ENCODE results near the gene CBX4. TPM values are rescaled to one million over a fixed set of nuclear protein-coding genes. Genes with fewer than 3 reads are reported as not detected.

CBX4 gene
- total RNA-seq, 1 donor from 2014 or later = 20.2 TPM

DNA sequence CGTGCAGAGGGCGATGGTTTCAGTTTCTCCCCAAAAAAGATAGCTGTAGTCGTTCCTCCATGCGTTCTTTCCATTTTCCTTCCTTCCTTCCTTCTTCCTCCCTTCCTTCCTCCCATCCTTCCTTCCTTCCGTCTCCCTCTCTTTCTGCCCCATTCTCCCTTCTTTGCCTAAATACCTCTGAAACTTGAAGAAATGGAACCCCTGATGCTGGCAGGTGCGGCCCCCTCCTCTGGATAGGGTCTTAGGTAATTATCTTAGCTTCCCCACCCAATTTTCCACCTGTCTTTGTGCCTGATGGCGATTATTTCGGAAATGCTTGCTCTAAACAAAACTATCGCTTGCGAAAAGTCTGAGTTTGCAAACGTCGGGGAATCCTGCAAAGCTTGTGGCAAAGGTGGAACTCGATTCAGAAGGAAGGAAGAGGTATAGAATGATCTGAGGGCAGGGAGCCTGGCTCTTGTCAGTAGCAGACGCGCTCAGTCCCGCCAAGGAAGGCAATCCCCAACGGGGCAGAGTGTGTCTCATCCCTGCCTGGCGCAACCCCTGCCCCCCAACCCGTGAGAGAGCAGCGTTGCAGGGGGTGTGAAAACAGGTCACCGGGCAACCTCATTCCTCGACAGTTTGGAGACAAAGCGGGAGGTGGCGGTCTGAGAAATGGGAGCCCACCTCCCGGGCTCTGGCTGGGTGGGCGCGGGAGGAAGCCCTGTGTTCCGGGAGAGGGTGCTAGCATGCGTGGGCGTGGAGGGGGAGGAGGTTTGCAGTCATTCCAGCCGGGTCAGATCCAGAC, 39.5 kb downstream of the CBX4 start:
- no peak overlapping the region for H3K4me3 ChIP-seq
- no peaks in the 10 kb centered on the region for H3K9me3 ChIP-seq
- TF ChIP-seq, protein P1, sequence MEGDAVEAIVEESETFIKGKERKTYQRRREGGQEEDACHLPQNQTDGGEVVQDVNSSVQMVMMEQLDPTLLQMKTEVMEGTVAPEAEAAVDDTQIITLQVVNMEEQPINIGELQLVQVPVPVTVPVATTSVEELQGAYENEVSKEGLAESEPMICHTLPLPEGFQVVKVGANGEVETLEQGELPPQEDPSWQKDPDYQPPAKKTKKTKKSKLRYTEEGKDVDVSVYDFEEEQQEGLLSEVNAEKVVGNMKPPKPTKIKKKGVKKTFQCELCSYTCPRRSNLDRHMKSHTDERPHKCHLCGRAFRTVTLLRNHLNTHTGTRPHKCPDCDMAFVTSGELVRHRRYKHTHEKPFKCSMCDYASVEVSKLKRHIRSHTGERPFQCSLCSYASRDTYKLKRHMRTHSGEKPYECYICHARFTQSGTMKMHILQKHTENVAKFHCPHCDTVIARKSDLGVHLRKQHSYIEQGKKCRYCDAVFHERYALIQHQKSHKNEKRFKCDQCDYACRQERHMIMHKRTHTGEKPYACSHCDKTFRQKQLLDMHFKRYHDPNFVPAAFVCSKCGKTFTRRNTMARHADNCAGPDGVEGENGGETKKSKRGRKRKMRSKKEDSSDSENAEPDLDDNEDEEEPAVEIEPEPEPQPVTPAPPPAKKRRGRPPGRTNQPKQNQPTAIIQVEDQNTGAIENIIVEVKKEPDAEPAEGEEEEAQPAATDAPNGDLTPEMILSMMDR (IDR thresholded peaks at IDR 0.05) = no peak
- no peak for ATAC-seq
- peaks cover 70% of the 10 kb centered on the region for H3K27me3 ChIP-seq
- intact Hi-C loops (cut with DNase I) = no loop called here
- no peaks in the 10 kb centered on the region for H3K36me3 ChIP-seq
- H3K27ac ChIP-seq = no peak overlapping the region
- peak; percentile 52 for DNase-seq
- H3K4me1 ChIP-seq = peaks cover 31% of the 10 kb centered on the region

DNA sequence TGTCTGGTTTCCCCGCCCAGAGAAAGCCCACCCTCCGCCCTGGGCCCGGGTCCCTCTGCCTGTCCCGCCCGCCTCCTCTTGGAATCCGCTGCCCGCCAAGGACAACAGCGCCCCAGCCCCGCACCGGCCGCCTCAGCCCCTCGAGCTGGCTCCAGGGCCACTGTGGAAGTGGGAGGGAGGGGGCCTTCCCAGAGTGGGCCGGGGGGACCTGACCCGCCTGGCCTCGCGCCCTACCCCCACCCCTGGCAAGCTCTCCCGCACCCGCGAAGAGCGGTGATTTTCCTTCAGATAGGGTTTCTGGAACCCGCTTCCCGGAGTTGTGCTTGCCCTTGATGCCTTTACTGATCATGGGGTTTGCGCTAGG, 40.1 kb downstream of the CBX4 start:
- no peak for ATAC-seq
- H3K27ac ChIP-seq = no peak overlapping the region
- no peak overlapping the region for H3K4me3 ChIP-seq

DNA sequence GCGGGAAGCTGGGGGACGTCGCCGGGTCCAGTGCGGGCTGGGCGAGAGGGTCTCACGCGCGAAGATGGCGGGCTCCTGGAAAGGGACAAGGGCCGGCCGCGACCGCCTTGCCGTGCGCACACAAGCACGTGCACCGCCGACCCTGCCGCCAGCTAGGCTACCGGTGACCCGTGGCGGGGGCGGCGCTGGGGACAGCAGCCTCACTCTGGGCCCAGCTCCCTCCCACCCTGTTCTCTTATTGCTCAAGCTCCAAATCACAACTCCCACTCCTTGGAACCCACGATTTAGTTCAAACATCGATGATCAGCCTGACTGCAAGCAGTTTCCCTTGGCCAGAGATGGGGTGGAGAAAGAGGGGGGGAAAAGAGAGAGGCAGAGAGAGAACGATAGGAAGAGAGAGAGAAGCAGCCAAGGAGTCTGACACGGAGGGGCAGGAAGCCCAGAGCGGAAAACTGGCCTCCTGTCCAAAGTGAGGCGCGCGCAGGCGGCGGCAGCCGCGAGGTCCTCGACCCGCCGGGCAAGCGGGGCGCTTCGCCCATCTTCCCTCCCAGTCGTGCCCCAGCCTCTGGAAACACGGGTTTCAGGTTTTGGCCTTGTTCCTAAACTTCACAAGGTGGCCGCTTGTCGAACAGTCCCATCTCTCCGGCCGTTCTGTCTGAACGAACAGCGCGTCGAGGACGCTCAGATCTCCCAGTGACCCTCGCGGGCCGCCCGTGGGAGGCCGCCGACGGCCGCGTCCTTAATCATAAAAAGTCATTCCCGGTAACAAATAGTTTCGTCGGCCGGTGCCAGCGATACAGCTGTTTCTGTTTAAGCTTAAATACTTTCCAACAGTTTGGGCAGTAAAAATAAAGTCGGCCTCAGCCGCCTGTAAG, 40.7 kb downstream of the CBX4 start:
- TF ChIP-seq, protein P1 (IDR thresholded peaks at IDR 0.05) = no peak
- Histone ChIP-seq H3K27ac (no peak overlapping the region), H3K27me3 (peaks cover 59% of the 10 kb centered on the region), H3K4me3 (peak overlapping the region; percentile 70), H3K36me3 (no peaks in the 10 kb centered on the region), H3K4me1 (peaks cover 32% of the 10 kb centered on the region), H3K9me3 (no peaks in the 10 kb centered on the region)
- intact Hi-C loops (cut with DNase I) = no loop called here
- no peak for DNase-seq
- no peak for ATAC-seq

More for the DNA sequence above, 40.1 kb downstream of the CBX4 start:
- DNase-seq = peak; percentile 67
- H3K9me3 ChIP-seq = no peaks in the 10 kb centered on the region
- intact Hi-C loops (cut with DNase I) = no loop called here
- peaks cover 65% of the 10 kb centered on the region for H3K27me3 ChIP-seq
- peaks cover 34% of the 10 kb centered on the region for H3K4me1 ChIP-seq
- no peaks in the 10 kb centered on the region for H3K36me3 ChIP-seq
- TF ChIP-seq, protein P1 (IDR thresholded peaks at IDR 0.05) = no peak

DNA sequence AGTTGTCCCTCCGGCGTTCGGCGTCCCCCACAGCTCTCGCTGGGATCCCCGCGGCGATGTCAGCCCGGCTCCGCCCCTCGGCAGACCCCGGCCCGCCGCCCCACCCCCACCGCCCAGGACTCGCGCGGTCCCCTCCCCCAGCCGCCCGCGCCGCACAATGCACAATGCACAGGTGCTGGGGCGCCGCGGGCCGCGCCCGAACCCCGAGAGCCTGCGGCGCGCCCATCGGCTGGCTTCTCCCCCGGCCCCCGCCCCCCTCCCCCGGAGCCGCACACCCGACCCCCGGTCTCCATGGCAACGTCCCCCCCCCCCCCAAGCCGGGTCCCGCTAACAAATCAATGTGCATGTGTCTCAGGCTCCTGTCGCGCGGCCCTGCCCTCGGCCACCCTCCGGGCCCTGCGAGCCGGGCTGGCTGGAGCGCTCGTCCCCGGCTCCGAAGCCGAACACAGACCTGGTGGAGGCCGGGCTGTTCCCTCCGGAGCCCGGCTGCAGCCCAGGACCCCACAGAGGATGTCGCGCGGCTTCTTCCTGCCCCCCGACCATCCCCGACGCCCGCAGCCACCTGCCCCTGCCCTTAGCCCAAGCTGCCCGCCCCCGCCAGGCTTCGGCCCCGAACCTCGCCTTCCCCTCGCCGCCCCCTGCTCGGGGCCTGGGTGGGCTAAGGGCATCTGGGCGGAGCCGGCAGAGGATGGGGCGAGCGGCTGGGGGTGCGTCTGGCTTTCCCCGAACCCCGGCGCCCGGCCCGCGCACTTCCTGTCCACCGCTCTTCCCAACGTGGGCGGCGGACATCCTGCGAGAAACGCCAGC, 41.5 kb downstream of the CBX4 start:
- H3K27ac ChIP-seq = no peak overlapping the region
- DNase-seq (no peak), ATAC-seq (peak; percentile 8)
- peak overlapping the region; percentile 70 for H3K4me3 ChIP-seq
- peaks cover 30% of the 10 kb centered on the region for H3K4me1 ChIP-seq
- H3K36me3 ChIP-seq = no peaks in the 10 kb centered on the region
- intact Hi-C loops (cut with DNase I) = no loop called here
- H3K27me3 ChIP-seq = peaks cover 59% of the 10 kb centered on the region
- H3K9me3 ChIP-seq = no peaks in the 10 kb centered on the region
- TF ChIP-seq, protein P1 (IDR thresholded peaks at IDR 0.05) = no peak

DNA sequence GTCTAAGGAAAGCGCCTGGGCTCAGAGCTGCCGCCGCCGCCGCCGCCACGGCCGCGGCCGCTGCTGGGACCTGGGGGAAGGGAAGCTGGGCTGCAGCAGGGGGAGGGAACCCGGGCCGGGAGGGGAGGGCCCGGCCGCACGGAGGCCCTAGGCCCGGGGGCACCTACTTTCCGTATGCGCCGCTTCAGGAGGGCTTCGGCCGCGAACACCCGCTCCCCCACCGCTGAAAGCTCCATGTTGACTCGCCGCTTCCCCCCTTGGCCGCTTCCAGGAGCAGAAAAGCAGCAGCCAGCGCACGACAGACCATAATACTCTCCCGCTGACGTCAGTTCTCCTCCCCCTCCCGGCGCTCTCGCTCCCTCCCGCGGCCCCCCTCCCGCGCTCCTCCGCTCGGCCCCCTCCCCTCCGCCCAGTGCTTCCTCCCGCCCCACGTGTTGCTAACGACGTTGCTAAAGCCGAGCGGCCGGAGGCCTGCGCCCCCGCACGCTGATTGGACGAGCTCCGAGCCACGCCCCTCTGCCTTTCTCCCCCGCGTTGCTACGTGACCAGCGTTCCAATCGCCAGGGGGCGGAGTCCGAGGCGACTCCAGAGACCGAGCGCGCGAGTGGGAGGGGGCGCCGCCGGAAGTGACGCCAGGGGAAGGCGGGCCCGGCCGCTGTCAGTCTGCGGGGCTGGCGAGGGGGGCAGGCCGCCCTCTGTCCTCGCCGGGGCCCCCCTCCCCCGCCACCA, 42.3 kb downstream of the CBX4 start, which contains the start of gene CBX8:
CBX8 (minus strand) TSS at position 315 of the 729 bp plus-strand sequence; CDS start at position 236, 79 bp downstream.
- Histone ChIP-seq H3K9me3 (no peaks in the 10 kb centered on the region), H3K36me3 (no peaks in the 10 kb centered on the region), H3K27me3 (peaks cover 59% of the 10 kb centered on the region), H3K27ac (peak within 1 kb of the TSS; percentile 86), H3K4me3 (peak within 1 kb of the TSS; percentile 70), H3K4me1 (peaks cover 26% of the 10 kb centered on the region)
- TF ChIP-seq, protein P1 (IDR thresholded peaks at IDR 0.05) = peak; percentile 15
- ATAC-seq = peak; percentile 95
- DNase-seq = peak; percentile 100
- intact Hi-C loops (cut with DNase I) = no loop called here
